Smooth muscle cell (in vitro differentiated cells): Measurements from ENCODE around the gene RTN4RL2. TPM values are rescaled to one million over a fixed set of nuclear protein-coding genes. Genes with fewer than 3 reads are reported as not detected.

Experiments
- DNase-seq: peaks from one replicate; lab custom pipeline; 2025; ENCODE audit not compliant: unreplicated experiment; lab: John Stamatoyannopoulos, UW
- H2AFZ ChIP-seq: fragments of 200-600 bp; sonication (generic); 2 replicates; pipeline ENCODE4 v1.6.0; 2016; ENCODE audit warnings: antibody characterized with exemption, low read depth, mild to moderate bottlenecking
- H3F3A ChIP-seq: fragments of 200-600 bp; sonication (generic); 2 replicates; pipeline ENCODE4 v1.6.0; 2017; ENCODE audit warnings: antibody characterized with exemption, low read depth
- H3K27ac ChIP-seq: fragments of 200-600 bp; sonication (generic); 2 replicates; pipeline ENCODE4 v1.5.1; 2016; ENCODE audit warnings: low read depth, mild to moderate bottlenecking
- H3K27me3 ChIP-seq: fragments of 200-600 bp; sonication (generic); 2 replicates; pipeline ENCODE4 v1.6.1; 2016; ENCODE audit warnings: low read depth, mild to moderate bottlenecking
- H3K36me3 ChIP-seq: fragments of 200-600 bp; sonication (generic); 2 replicates; pipeline ENCODE4 v1.5.1; 2016; ENCODE audit warnings: low read depth
- H3K4me1 ChIP-seq: fragments of 200-600 bp; sonication (generic); 2 replicates; pipeline ENCODE4 v1.5.1; 2016; ENCODE audit warnings: low read depth
- H3K4me2 ChIP-seq: fragments of 200-600 bp; sonication (generic); 2 replicates; pipeline ENCODE4 v1.6.0; 2016; ENCODE audit warnings: mild to moderate bottlenecking
- H3K4me3 ChIP-seq: fragments of 200-600 bp; sonication (generic); 2 replicates; pipeline ENCODE4 v1.5.1; 2016; ENCODE audit warnings: mild to moderate bottlenecking
- H3K79me2 ChIP-seq: fragments of 200-600 bp; sonication (generic); 2 replicates; pipeline ENCODE4 v1.6.0; 2016; ENCODE audit warnings: low read depth, mild to moderate bottlenecking
- H3K9ac ChIP-seq: fragments of 200-600 bp; sonication (generic); 2 replicates; pipeline ENCODE4 v1.6.0; 2016; ENCODE audit warnings: low read depth
- H3K9me3 ChIP-seq: fragments of 200-600 bp; sonication (generic); replicated peaks from 2 replicates; pipeline ENCODE4 v1.5.1; 2016; ENCODE audit warnings: low read depth
- H4K20me1 ChIP-seq: fragments of 200-600 bp; sonication (generic); 2 replicates; pipeline ENCODE4 v1.6.0; 2016; ENCODE audit warnings: low read depth
- CTCF ChIP-seq: fragments of 200-600 bp; sonication (generic); IDR thresholded peaks from 2 replicates; pipeline ENCODE4 v1.5.1; 2017; ENCODE audit warnings: borderline replicate concordance, mild to moderate bottlenecking, antibody characterized with exemption; ENCODE audit not compliant: insufficient read depth, poor library complexity, severe bottlenecking
- WGBS: methylation state at CpG from one replicate; pipeline ENCODE4 v1.1.7; 2016; ENCODE audit warnings: low lambda C conversion rate; 5-methylcytosine and 5-hydroxymethylcytosine counted together
- polyA plus RNA-seq: library from polyadenylated mRNA; unstranded; fragments of >200 nt; fragmentation: Nextera tagmentation; extraction: Ambion mirVana; gene quantifications from 2 replicates; pipeline ENCODE4 v1.2.1, GENCODE V29; 2016
- total RNA-seq: library from RNA; depleted of rRNA; stranded (reverse); fragments of >200 nt; gene quantifications from 2 replicates; pipeline ENCODE4 v1.2.3, GENCODE V29; 2014

The RTN4RL2 gene
- total and polyA plus RNA-seq, 2 experiments from 2014 or later, result 0.34 TPM; not detected in 1

GRCh38 chr11:57498540-57498939 lies 38.2 kb downstream of the RTN4RL2 start:
- Histone ChIP-seq H3K27ac (no peak overlapping the region), H3K4me3 (no peak overlapping the region)

GRCh38 chr11:57499413-57499982 lies 39.2 kb downstream of the RTN4RL2 start:
- H3K4me2 ChIP-seq, result peak overlapping the region; percentile 82
- WGBS, result 7% methylated on average over 33 of the region's 35 CpGs
- no peak overlapping the region for H3K9ac ChIP-seq
- H3K36me3 ChIP-seq, result no peaks in the 10 kb centered on the region
- H3K27ac ChIP-seq, result no peak overlapping the region
- no peak for TF ChIP-seq CTCF
- DNase-seq, result peak; percentile 80
- H3K4me1 ChIP-seq, result peaks cover 3% of the 10 kb centered on the region
- H3K27me3 ChIP-seq, result no peaks in the 10 kb centered on the region
- H2AFZ ChIP-seq, result peak overlapping the region; percentile 49
- H3F3A ChIP-seq, result no peaks in the 10 kb centered on the region
- peak overlapping the region; percentile 37 for H3K4me3 ChIP-seq
- H4K20me1 ChIP-seq, result no peaks in the 10 kb centered on the region
- no peaks in the 10 kb centered on the region for H3K79me2 ChIP-seq
- no peaks in the 10 kb centered on the region for H3K9me3 ChIP-seq

More at GRCh38 chr11:57498540-57498939, 38.2 kb downstream of the RTN4RL2 start:
- H4K20me1 ChIP-seq, result no peaks in the 10 kb centered on the region
- no peak overlapping the region for H3K4me2 ChIP-seq
- no peaks in the 10 kb centered on the region for H3K36me3 ChIP-seq
- no peak overlapping the region for H2AFZ ChIP-seq
- WGBS, result 92% methylated on average over 6 of the region's 6 CpGs
- H3K9ac ChIP-seq, result no peak overlapping the region
- no peak for DNase-seq
- H3K9me3 ChIP-seq, result no peaks in the 10 kb centered on the region
- no peaks in the 10 kb centered on the region for H3K79me2 ChIP-seq
- H3K4me1 ChIP-seq, result peaks cover 3% of the 10 kb centered on the region
- H3F3A ChIP-seq, result no peaks in the 10 kb centered on the region
- no peaks in the 10 kb centered on the region for H3K27me3 ChIP-seq
- no peak for TF ChIP-seq CTCF

- H4K20me1 ChIP-seq, result no peaks in the 10 kb centered on the region
- H3K9ac ChIP-seq, result no peak overlapping the region
- no peaks in the 10 kb centered on the region for H3K36me3 ChIP-seq
- no peaks in the 10 kb centered on the region for H3F3A ChIP-seq
- H3K79me2 ChIP-seq, result no peaks in the 10 kb centered on the region
- TF ChIP-seq CTCF, result no peak
- H3K27ac ChIP-seq, result no peak overlapping the region
- no peaks in the 10 kb centered on the region for H3K9me3 ChIP-seq
- peaks cover 3% of the 10 kb centered on the region for H3K4me1 ChIP-seq
- H3K4me3 ChIP-seq, result peak overlapping the region; percentile 37
- 37% methylated on average over 12 of the region's 12 CpGs for WGBS
- peak overlapping the region; percentile 82 for H3K4me2 ChIP-seq
- H3K27me3 ChIP-seq, result no peaks in the 10 kb centered on the region
- H2AFZ ChIP-seq, result peak overlapping the region; percentile 49
- no peak for DNase-seq
These were observed 39.7 kb downstream of the RTN4RL2 start for GRCh38 chr11:57499983-57500461.

- Histone ChIP-seq H3K4me1 (peaks cover 3% of the 10 kb centered on the region), H4K20me1 (no peaks in the 10 kb centered on the region), H3K4me3 (no peak overlapping the region), H3K9ac (no peak overlapping the region), H3K4me2 (no peak overlapping the region), H3F3A (no peaks in the 10 kb centered on the region), H3K27ac (no peak overlapping the region), H3K36me3 (no peaks in the 10 kb centered on the region), H3K9me3 (no peaks in the 10 kb centered on the region), H3K79me2 (no peaks in the 10 kb centered on the region), H2AFZ (no peak overlapping the region), H3K27me3 (no peaks in the 10 kb centered on the region)
- 88% methylated on average over 8 of the region's 8 CpGs for WGBS
- TF ChIP-seq CTCF, result no peak
- DNase-seq, result no peak
These were observed 40.2 kb downstream of the RTN4RL2 start for GRCh38 chr11:57500515-57500914.
